Measurements from ENCODE around the gene CSF2RB.

CSF2RB gene

GRCh38 chr22:36913427-36914389 is at the start of gene CSF2RB:
TSS of gene CSF2RB (plus strand) at chr22:36913628. CDS start at chr22:36922208, 8,580 bp downstream.
- no peak for DNase-seq

GRCh38 chr22:36863979-36864378 is 49.4 kb upstream of the CSF2RB start:
- no peak for DNase-seq

- no peak for DNase-seq
Measured at GRCh38 chr22:36864454-36865215, 48.8 kb upstream of the CSF2RB start.

GRCh38 chr22:36865346-36865745 is 48.1 kb upstream of the CSF2RB start:
- no peak for DNase-seq

GRCh38 chr22:36867695-36868094 is 45.7 kb upstream of the CSF2RB start:
- no peak for DNase-seq

GRCh38 chr22:36868546-36869181 is 44.8 kb upstream of the CSF2RB start:
- no peak for DNase-seq

GRCh38 chr22:36870250-36870649 is 43.2 kb upstream of the CSF2RB start:
- DNase-seq = no peak

GRCh38 chr22:36871669-36872081 is 41.8 kb upstream of the CSF2RB start:
- no peak for DNase-seq

- DNase-seq = no peak
Measured at GRCh38 chr22:36872084-36872483, 41.3 kb upstream of the CSF2RB start.

GRCh38 chr22:36872866-36873498 is 40.4 kb upstream of the CSF2RB start:
- DNase-seq = no peak

- DNase-seq = peak in 1 of 2 experiments; percentile 18
Measured at GRCh38 chr22:36873614-36874308, 39.7 kb upstream of the CSF2RB start.

GRCh38 chr22:36874309-36874696 is 39.1 kb upstream of the CSF2RB start:
- no peak for DNase-seq

- DNase-seq = no peak
Measured at GRCh38 chr22:36874736-36875135, 38.7 kb upstream of the CSF2RB start.

GRCh38 chr22:36875741-36876140 is 37.7 kb upstream of the CSF2RB start:
- DNase-seq = no peak

- no peak for DNase-seq
Measured at GRCh38 chr22:36879775-36880174, 33.7 kb upstream of the CSF2RB start.

- DNase-seq = peak in 1 of 2 experiments; percentile 12
Measured at GRCh38 chr22:36881504-36882245, 31.8 kb upstream of the CSF2RB start.

GRCh38 chr22:36884349-36885158 is 28.9 kb upstream of the CSF2RB start:
- no peak for DNase-seq

GRCh38 chr22:36885474-36885873 is 28.0 kb upstream of the CSF2RB start:
- DNase-seq = no peak

GRCh38 chr22:36886016-36886415 is 27.4 kb upstream of the CSF2RB start:
- no peak for DNase-seq

- DNase-seq = no peak
Measured at GRCh38 chr22:36887162-36887561, 26.3 kb upstream of the CSF2RB start.

- no peak for DNase-seq
Measured at GRCh38 chr22:36891646-36892045, 21.8 kb upstream of the CSF2RB start.

All from NCI-H1930 (cell line).